Subcutaneous preadipocyte (primary cell): Measurements from ENCODE around the gene SMIM14. TPM values are rescaled to one million over a fixed set of nuclear protein-coding genes. Genes with fewer than 3 reads are reported as not detected.

Experiments
- small RNA-seq: library from RNA; depleted of rRNA; stranded (forward); fragments of <200 nt; gene quantifications from one replicate; pipeline ENCODE3, GENCODE V24; 2012
- total RNA-seq: library from RNA; depleted of rRNA; stranded (reverse); fragments of >200 nt; gene quantifications from 2 replicates; pipeline ENCODE4 v1.2.3, GENCODE V29; 2012

SMIM14 gene
- total RNA-seq, result 29.1 and 73.5 TPM in 2 replicates

GRCh38 chr4:39638354-39639239, at the start of gene SMIM14:
TSS of gene SMIM14 (minus strand) at chr4:39638865. CDS start at chr4:39605145, 33,720 bp downstream.

GRCh38 chr4:39527296-39528060, 111.2 kb downstream of the SMIM14 start, which contains the start of gene UGDH:
TSS of gene UGDH (minus strand) at chr4:39527439. CDS start at chr4:39521512, 5,927 bp downstream.

Small RNA genes lying within 50 kb of the gene (small RNA-seq; reads per million reads assigned to genes)
- gene RNU7-11P, result not detected

Other genes starting within 250 kb of the SMIM14 start
- not detected in 2 replicates for gene KLB, start 231.9 kb downstream of the SMIM14 start, total RNA-seq
- 1,897 and 1,930 TPM in 2 replicates for gene RPL9, start 179.9 kb downstream of the SMIM14 start, total RNA-seq
- gene LIAS, start 179.8 kb downstream of the SMIM14 start, total RNA-seq, result 12.5 and 13.7 TPM in 2 replicates
- gene UGDH, start 111.4 kb downstream of the SMIM14 start, total RNA-seq, result 201 and 270 TPM in 2 replicates
- 14.0 and 15.2 TPM in 2 replicates for gene UBE2K, start 59.3 kb upstream of the SMIM14 start, total RNA-seq